ENCODE data around the gene SPAG16. TPM values are rescaled to one million over a fixed set of nuclear protein-coding genes. Genes with fewer than 3 reads are reported as not detected.

Gene SPAG16
- total and polyA plus RNA-seq, 2 donors (not counting 1 experiment from before 2014, with no cell fraction given), result 3.4 to 8.6 TPM

DNA sequence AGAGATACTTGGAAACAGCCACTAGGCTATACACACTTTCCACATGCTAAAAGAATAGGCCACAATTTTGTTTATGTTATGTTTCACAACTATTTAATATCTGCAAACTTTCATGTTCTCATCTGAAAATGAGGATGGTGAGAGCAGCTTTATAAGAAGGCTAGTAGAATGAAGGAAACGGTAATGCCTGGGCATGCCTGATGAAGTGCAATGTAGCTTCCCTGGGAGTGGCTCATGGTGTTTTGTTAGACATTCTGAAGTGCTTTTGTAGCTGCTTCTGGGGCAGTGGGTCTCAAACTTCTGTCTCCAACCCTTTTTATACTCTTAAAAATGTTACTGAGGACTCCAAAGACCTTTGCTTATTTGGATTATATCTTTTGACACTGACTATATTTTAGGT, 933.3 kb downstream of the SPAG16 start:
- no peaks in the 10 kb centered on the region for H4K20me1 ChIP-seq (ENCODE audit: control insufficient read depth, insufficient read depth, low read length, poor library complexity, severe bottlenecking)
- Mint-ChIP-seq H3K27ac (no peak overlapping the region), H3K4me1 (no peaks in the 10 kb centered on the region), H3K27me3 (no peaks in the 10 kb centered on the region), H3K4me3 (no peak overlapping the region), H3K9me3 (ENCODE audit: insufficient read depth) (no peaks in the 10 kb centered on the region)
- WGBS (ENCODE audit: insufficient coverage), result 100% methylated on average over 1 of the region's 1 CpG
- intact Hi-C loops (cut with micrococcal nuclease), result no loop called here
- ATAC-seq (ENCODE audit: low read depth), result no peak
- H3K4me3 ChIP-seq (ENCODE audit: control extremely low read depth in 1 of 5, extremely low read depth in 1 of 5, insufficient read depth in 1 of 5, low read depth in 2 of 5, low read length in 4 of 5), result no peak overlapping the region
- no peak overlapping the region for H2AFZ ChIP-seq (ENCODE audit: insufficient read depth, low read depth, low read length, poor library complexity, severe bottlenecking)
- H3K79me2 ChIP-seq (ENCODE audit: control insufficient read depth, insufficient read depth, low read length), result no peaks in the 10 kb centered on the region
- no peak for DNase-seq
- H3K9ac ChIP-seq (ENCODE audit: low read length), result no peak overlapping the region
- no peak overlapping the region for H3K27ac ChIP-seq (ENCODE audit: low read length in 2 of 2)
- TF ChIP-seq, protein P1, sequence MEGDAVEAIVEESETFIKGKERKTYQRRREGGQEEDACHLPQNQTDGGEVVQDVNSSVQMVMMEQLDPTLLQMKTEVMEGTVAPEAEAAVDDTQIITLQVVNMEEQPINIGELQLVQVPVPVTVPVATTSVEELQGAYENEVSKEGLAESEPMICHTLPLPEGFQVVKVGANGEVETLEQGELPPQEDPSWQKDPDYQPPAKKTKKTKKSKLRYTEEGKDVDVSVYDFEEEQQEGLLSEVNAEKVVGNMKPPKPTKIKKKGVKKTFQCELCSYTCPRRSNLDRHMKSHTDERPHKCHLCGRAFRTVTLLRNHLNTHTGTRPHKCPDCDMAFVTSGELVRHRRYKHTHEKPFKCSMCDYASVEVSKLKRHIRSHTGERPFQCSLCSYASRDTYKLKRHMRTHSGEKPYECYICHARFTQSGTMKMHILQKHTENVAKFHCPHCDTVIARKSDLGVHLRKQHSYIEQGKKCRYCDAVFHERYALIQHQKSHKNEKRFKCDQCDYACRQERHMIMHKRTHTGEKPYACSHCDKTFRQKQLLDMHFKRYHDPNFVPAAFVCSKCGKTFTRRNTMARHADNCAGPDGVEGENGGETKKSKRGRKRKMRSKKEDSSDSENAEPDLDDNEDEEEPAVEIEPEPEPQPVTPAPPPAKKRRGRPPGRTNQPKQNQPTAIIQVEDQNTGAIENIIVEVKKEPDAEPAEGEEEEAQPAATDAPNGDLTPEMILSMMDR (IDR thresholded peaks at IDR 0.05), result no peak
- no peak for TF ChIP-seq EZH2 (IDR thresholded peaks at IDR 0.05; ENCODE audit: borderline replicate concordance, insufficient read depth, low read depth, low read length, poor library complexity, severe bottlenecking)
- CTCF ChIA-PET, result no interaction called here
- no peak overlapping the region for H3K4me2 ChIP-seq (replicated peaks; ENCODE audit: low read depth, low read length, poor library complexity, severe bottlenecking)
- H3K9me3 ChIP-seq (ENCODE audit: control extremely low read depth in 1 of 3, control insufficient read depth in 2 of 3, insufficient read depth in 1 of 3, low read length in 2 of 3), result no peaks in the 10 kb centered on the region
- H3K4me1 ChIP-seq (ENCODE audit: control insufficient read depth in 2 of 2, insufficient read depth in 2 of 2, low read length in 2 of 2), result no peaks in the 10 kb centered on the region
- no peaks in the 10 kb centered on the region for H3K27me3 ChIP-seq (replicated peaks in 1 of 4; ENCODE audit: control extremely low read depth in 1 of 4, control insufficient read depth in 3 of 4, insufficient read depth in 4 of 4, low read length in 3 of 4)
- H3K36me3 ChIP-seq (replicated peaks in 1 of 2; ENCODE audit: control extremely low read depth in 1 of 2, control insufficient read depth in 1 of 2, extremely low read depth in 1 of 2, insufficient read depth in 2 of 2, low read length in 1 of 2), result no peaks in the 10 kb centered on the region
- POLR2A ChIA-PET, result no interaction called here

DNA sequence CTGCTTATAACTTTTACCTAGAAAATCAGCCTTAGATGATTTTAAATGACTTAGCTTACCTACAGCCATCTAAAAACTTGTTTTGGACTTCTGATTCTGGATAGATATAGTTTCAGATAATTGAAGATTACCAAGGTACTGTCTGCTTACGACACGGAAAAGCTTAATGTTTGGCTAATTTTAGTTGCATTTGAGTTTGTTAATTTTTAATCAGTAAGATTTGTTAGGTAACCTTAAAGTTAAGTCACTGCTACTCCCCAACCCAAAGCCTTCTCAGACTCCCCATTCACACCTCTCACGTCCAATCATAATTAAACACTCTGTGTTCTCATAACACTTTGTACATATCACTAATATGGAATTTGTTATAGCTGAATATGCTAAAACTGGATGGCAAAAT, 936.0 kb downstream of the SPAG16 start:
- Histone ChIP-seq H3K4me1 (ENCODE audit: control insufficient read depth in 2 of 2, insufficient read depth in 2 of 2, low read length in 2 of 2) (no peaks in the 10 kb centered on the region), H2AFZ (ENCODE audit: insufficient read depth, low read depth, low read length, poor library complexity, severe bottlenecking) (no peak overlapping the region), H3K27ac (ENCODE audit: low read length in 2 of 2) (no peak overlapping the region), H3K4me3 (ENCODE audit: control extremely low read depth in 1 of 5, extremely low read depth in 1 of 5, insufficient read depth in 1 of 5, low read depth in 2 of 5, low read length in 4 of 5) (no peak overlapping the region), H3K9me3 (ENCODE audit: control extremely low read depth in 1 of 3, control insufficient read depth in 2 of 3, insufficient read depth in 1 of 3, low read length in 2 of 3) (no peaks in the 10 kb centered on the region), H3K27me3 (replicated peaks in 1 of 4; ENCODE audit: control extremely low read depth in 1 of 4, control insufficient read depth in 3 of 4, insufficient read depth in 4 of 4, low read length in 3 of 4) (no peaks in the 10 kb centered on the region), H3K4me2 (replicated peaks; ENCODE audit: low read depth, low read length, poor library complexity, severe bottlenecking) (no peak overlapping the region), H3K79me2 (ENCODE audit: control insufficient read depth, insufficient read depth, low read length) (no peaks in the 10 kb centered on the region), H3K9ac (ENCODE audit: low read length) (no peak overlapping the region), H4K20me1 (ENCODE audit: control insufficient read depth, insufficient read depth, low read length, poor library complexity, severe bottlenecking) (no peaks in the 10 kb centered on the region), H3K36me3 (replicated peaks in 1 of 2; ENCODE audit: control extremely low read depth in 1 of 2, control insufficient read depth in 1 of 2, extremely low read depth in 1 of 2, insufficient read depth in 2 of 2, low read length in 1 of 2) (no peaks in the 10 kb centered on the region)
- TF ChIP-seq, protein P1 (IDR thresholded peaks at IDR 0.05), result no peak
- TF ChIP-seq EZH2 (IDR thresholded peaks at IDR 0.05; ENCODE audit: borderline replicate concordance, insufficient read depth, low read depth, low read length, poor library complexity, severe bottlenecking), result no peak
- ATAC-seq (ENCODE audit: low read depth) (no peak), DNase-seq (no peak)
- POLR2A ChIA-PET, result no interaction called here
- Mint-ChIP-seq H3K9me3 (ENCODE audit: insufficient read depth) (no peaks in the 10 kb centered on the region), H3K4me1 (no peaks in the 10 kb centered on the region), H3K4me3 (no peak overlapping the region), H3K27me3 (no peaks in the 10 kb centered on the region), H3K27ac (no peak overlapping the region)
- no CpG with 5 or more reads among the region's 3 CpGs for WGBS (ENCODE audit: insufficient coverage)
- intact Hi-C loops (cut with micrococcal nuclease), result no loop called here
- CTCF ChIA-PET, result no interaction called here

Measured in B cell (primary cell).